Fibroblast of skin of left biceps (primary cell): ENCODE data around the gene BPIFB3.
"Not testable (repeated sequence)": the region's sequence is repeated elsewhere in the genome, so short reads cannot be mapped to it uniquely, and the experiment has no call there.

Experiments used
- DNase-seq, 2 experiments: peaks; one replicate each; pipeline ENCODE4 v3.0.0-alpha.2; 2013; ENCODE audit warnings: low read depth in 2 of 2

The BPIFB3 gene

GRCh38 chr20:33027769-33028751, 25.6 kb upstream of the BPIFB3 start:
- no peak for DNase-seq

DNA sequence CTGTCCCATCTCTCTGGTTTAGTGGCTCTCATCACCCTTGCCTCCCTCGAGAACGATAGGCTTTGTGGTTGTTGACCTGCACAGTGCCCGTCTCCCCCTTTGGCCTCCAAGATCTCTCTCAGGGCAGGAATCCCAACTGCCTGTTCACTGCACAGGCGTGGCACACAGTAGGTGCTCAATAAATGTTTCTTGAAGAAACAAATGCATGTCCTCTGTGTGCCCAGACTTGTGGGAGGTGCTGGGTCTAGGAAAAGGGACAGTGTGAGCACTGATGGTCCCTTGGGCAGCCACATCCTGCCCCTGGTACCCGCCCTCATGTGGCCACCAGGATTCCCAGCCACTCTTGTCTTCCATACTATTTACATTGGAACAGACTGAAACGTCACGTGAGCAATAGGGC, 24.8 kb upstream of the BPIFB3 start:
- no peak for DNase-seq

DNA sequence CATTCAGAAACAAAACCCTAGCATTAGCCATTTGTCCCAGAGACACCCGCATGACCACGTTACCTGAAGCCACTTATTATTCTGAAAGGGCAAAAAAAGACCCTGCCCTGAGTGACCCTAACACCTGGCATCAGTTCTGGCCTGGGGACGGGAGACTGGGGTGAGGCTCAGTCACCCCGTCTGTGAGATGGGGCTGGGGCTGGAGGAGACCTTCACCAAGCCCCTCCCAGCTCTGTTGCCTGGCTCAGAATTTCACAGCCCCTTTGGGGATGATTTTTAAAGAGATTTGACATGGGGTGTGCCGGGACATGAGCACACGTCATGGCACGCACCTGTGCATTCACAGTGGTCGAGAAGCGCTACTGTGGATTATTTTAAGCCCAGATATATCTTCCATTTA, 23.6 kb upstream of the BPIFB3 start:
- no peak for DNase-seq

GRCh38 chr20:33030569-33030968, 23.1 kb upstream of the BPIFB3 start:
- no peak for DNase-seq

DNA sequence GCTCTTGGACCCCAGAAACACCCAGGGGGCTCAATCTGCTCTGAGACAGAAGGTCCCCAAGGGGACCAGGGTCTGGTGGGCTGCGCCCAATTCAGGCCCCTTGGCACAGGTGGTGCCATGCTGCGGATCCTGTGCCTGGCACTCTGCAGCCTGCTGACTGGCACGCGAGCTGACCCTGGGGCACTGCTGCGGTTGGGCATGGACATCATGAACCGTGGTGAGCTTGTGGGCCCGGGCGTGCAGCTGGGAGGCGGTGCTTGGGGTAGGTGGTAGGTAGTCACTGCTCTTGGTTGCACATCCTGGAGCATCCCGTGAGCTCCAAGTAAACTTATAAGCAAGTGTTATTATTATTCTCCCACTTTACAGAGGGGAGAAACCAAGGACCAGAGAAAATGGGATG, 22.2 kb upstream of the BPIFB3 start, which contains the start of gene BPIFB6:
BPIFB6 (plus strand) TSS at position 118 of the 400 bp plus-strand sequence; CDS start at position 118, 0 bp downstream.
- DNase-seq: no peak

DNA sequence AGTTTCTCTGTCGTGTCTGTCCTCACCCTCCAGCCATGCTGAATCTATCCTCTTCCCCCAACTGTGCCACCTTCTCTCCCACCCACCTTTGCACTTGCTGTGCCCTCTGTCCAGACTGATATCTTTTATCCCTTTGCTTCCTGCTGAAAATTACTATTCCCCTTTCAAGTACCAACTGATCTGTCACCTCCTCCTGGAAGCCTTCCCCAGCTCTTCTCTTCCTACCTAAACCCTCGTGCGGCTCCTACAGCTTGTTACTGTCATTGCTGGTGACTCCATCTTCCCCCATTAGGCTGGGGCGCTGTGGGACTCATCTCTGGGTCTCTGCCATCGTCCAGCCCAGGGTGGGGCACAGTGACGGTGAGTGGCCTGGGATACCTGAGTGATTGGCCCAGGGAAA, 21.1 kb upstream of the BPIFB3 start:
- DNase-seq: no peak

GRCh38 chr20:33033381-33033780, 20.3 kb upstream of the BPIFB3 start:
- no peak for DNase-seq

GRCh38 chr20:33034115-33034514, 19.6 kb upstream of the BPIFB3 start:
- DNase-seq: no peak

- DNase-seq: no peak
Observed at GRCh38 chr20:33034901-33035492, 18.7 kb upstream of the BPIFB3 start.

DNA sequence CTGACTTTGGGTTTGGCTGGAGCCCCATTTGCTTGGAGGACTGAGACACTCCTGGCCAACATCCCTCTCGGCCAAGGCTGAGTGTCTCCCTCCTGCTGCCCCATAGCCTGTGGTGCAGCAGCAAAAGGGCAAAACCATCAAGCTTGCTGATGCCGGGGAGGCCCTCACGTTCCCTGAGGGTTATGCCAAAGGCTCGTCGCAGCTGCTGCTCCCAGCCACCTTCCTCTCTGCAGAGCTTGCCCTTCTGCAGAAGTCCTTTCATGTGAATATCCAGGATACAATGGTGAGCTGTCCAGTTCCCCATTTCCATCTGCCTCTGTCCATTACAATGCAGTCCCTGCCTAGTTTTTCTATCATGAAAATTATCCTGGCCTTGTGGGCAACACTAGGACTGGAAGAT, 16.2 kb upstream of the BPIFB3 start:
- DNase-seq: no peak

DNA sequence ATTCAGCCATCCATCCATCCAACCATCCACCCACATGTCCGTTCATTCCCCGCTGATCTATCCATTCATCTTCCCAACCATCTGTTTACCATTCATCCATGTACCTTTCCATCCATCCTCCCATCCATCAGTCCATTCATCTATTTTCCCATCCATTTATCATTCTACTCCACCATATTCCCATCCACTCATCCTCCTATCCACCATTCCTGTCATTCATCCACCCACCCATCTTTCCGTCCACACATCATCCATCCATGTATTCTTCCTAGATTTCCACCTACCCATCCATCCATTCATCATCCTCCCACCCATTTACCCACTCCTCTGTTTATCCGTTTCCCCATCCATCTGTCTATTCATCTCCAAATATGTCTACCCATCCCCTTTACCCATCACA, 15.5 kb upstream of the BPIFB3 start:
- no peak for DNase-seq

DNA sequence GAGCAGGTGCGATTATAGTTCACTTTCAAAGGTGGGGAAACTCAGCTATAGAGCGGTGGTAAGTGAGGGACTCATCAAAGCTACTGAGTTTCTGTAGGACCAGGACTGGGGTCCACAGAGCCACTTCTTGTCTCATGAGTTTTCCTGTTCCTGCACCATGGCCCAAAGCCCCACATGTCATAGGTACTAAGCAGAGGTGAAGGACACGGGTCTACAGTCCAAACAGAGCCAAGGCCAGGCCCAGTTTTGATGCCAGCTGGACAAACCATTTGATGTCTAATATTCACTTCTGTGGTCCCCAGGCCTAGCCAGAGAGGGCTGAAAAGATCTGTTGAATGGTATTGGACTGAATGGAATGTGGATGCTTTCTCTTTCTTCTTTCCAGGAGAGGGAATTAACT, 11.3 kb upstream of the BPIFB3 start:
- no peak for DNase-seq

DNA sequence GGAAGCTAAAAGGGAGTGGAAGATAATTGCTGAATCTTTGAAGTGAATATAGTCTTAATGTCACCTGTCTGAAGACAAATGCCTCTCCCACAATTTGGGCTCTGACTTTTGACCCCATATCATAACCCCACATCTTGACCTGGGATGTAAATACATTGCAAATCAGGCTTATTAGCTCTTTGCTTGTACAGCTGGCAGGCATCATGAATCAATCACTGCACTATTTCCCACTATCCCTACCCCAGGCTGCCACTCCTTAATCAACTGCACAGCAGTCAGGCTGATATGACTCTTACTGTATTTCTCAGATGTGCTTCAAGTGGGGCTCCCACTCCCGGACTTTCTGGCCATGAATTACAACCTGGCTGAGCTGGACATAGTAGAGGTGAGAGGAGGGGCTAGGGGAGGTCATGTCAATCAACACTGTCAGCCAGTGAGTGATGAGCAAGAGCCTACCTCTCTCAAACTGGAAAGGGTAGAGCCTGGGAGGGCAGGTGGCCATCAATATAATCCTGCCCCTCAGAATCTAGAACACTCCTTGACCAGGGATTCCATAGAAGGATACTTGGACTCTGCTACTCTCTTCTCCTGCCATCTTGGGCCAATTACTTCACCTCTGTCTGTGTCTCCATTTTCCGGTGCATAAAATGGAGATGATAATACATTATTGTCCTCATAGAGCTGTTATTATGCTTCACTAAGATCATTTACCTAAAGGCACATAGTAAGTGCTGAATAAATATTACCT, 10.5 kb upstream of the BPIFB3 start:
- DNase-seq: no peak

DNA sequence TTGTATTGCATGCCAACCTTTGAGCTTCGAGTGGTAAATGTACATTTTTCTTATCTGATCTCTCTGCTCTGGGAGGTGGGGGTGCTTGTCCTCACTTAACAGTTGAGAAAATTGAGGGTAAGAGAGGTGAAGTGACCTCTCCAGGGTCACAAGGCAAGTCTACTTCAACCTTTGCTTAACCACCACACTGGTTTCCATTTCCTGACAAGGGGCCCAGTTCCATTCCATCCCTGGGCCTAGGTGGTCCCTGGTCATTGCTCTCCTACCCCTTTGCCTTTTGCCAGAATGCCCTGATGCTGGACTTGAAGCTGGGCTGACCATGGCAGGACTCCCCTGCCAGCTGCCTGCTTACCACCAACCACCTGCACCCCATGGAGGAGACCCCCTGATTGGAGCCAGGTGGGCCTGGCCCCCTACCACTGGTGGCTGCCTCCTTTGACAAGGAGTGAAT, 9.9 kb upstream of the BPIFB3 start:
- no peak for DNase-seq

- DNase-seq: not testable (repeated sequence)
Observed at GRCh38 chr20:33045129-33045721, 8.5 kb upstream of the BPIFB3 start.

GRCh38 chr20:33046412-33046811, 7.3 kb upstream of the BPIFB3 start:
- no peak for DNase-seq

- no peak for DNase-seq
Observed at GRCh38 chr20:33051333-33051732, 2.4 kb upstream of the BPIFB3 start.

DNA sequence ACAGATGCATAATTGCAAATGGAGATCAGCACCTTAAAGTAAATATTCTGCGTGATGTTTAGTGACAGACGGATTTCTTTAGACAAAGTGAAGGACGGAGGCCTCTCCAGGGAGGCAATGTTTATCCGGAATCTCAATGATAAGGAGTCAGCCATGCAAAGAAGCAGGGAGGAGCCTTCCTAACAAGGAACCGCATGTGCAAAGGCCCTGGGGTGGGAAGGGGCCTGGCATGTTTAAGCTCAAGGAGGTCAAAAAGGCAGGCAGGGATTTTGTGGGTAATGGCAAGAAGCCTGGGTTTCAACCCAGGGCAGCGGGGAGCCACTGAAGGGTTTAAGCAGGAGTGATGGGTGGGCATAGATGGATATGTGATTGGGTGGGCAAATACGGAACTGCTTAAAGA, 678 bp downstream of the BPIFB3 start:
- DNase-seq: no peak

- no peak for DNase-seq
Observed at GRCh38 chr20:33054791-33055190, 1.1 kb downstream of the BPIFB3 start.

GRCh38 chr20:33059136-33059535, 5.4 kb downstream of the BPIFB3 start:
- no peak for DNase-seq

- DNase-seq: no peak
Observed at GRCh38 chr20:33059741-33060390, 6.2 kb downstream of the BPIFB3 start.
